NCI-H1417 (cell line): ENCODE data around the gene OOSP1.
"Not testable (repeated sequence)": the region's sequence is repeated elsewhere in the genome, so short reads cannot be mapped to it uniquely, and the experiment has no call there.

Experiments
- DNase-seq, 3 experiments: peaks; one replicate each; lab custom pipeline; 2025; lab: John Stamatoyannopoulos, UW

Gene OOSP1

GRCh38 chr11:59960502-59961381, 22.5 kb downstream of the OOSP1 start:
- DNase-seq = no peak

DNA sequence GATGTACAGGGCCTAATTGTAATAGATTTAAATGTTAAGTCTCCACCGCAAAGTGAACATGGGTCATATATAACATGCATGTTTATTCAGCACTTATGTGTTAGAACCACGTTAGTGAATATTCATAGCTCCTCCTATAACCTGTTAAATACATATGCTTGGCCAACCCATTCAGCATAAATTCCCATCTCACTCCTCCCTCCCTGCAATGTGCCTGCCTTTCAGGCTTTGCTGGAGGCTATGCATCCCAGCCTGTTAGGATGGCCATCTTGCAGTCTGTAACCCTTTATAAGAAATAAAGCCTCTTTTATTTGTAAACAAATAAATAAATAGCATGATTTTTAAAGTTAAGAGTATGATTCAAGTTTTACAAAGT, 23.9 kb downstream of the OOSP1 start:
- DNase-seq = no peak

DNA sequence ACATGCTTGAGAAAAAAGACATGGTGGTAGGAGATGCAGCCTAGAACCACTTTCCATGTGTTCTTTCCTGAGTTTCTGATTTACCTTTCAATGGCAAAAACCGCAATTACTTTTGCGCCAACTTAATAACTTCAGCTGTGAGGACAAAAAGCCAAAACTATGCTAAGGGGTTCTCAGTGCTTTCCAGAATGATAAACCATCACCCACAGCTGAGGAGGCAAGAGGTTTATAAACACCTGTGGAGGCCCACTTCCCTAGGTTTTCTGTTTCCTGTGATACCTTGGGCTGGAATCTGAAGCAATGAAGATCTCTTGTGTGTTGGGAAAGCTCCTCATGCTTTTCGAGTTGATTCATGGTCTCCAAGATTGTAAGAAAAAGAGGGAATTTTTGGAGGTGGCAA, 25.5 kb downstream of the OOSP1 start, which contains the start of gene OOSP4A:
Gene OOSP4A (plus strand): TSS at position 301 of the 400 bp plus-strand sequence. CDS start 0 bp downstream, at position 301.
- no peak for DNase-seq

DNA sequence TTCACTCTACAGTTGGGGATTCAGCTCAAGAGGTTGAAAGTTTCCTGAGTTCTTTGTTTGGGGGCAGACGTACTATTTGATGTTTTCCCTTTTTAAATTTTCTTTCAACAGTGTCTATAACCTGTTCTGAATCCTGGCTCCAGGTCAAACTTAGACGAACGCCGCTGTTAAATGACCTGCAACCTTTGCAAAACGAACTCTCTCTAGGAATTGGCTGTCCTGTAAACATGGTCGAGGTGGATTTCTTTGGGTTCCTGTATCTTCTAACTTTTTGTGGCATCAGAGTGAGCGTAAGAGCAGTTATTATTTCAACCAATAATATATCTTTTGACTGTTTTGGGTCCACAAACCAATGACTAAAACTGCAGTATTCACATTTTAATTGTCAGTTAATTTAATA, 27.2 kb downstream of the OOSP1 start:
- DNase-seq = no peak

GRCh38 chr11:59966201-59966600, 28.0 kb downstream of the OOSP1 start:
- no peak for DNase-seq

- DNase-seq = no peak
These were observed 29.6 kb downstream of the OOSP1 start for GRCh38 chr11:59967677-59968394.

GRCh38 chr11:59968395-59968783, 30.2 kb downstream of the OOSP1 start:
- no peak for DNase-seq

GRCh38 chr11:59973097-59973496, 34.9 kb downstream of the OOSP1 start:
- DNase-seq = no peak

DNA sequence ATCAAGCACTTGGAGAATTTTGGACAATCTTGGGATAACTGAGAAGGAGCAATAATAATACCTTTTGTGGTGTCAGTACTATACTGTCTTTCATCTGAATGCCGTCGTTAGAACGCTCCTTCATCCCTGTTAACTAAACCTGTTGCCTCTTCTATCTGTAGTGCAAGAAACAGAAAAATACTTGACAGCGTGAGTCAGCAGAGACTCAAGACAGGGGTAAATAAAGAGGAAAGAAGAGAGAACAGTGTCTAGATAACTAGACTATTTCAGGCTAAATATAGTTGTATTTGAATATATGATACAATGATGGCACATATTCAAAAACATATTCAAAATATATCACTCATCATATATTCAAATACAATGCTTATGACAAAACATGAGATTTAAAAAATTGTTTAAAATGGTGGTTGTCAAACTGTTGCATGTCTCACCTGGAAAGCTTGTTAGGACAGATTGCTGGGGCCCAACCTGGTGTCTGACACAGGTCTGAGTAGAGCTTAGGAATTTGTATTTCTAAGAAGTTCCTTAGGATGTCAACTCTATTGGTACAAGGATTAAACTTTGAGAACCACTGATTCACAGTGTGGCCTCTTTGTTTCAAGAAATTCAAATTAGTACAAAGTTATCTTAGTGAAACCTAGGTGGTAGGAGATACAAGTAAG, 43.0 kb downstream of the OOSP1 start:
- no peak for DNase-seq

- DNase-seq = not testable (repeated sequence)
These were observed 43.8 kb downstream of the OOSP1 start for GRCh38 chr11:59982037-59982436.

DNA sequence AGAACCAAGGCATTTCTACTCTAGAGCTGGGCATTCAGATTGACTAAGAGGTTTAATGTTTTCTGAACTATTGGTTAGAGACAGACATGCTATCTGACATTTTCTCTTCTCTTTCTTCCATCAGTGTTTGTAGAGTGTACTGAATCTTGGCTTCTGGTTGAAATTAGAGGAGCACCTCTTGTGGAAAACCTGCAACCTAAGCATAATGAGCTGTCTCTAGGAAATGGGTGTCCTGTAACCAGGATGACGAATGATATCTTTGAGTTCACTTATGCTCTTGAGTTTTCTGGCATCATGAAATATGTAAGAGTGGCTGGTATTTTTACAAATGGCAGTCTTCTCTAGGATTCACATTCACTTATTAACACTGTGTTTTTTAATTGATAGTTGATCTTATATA, 45.0 kb downstream of the OOSP1 start:
- no peak for DNase-seq

GRCh38 chr11:59984368-59984767, 46.1 kb downstream of the OOSP1 start:
- DNase-seq = no peak

GRCh38 chr11:59990421-59990820, 52.2 kb downstream of the OOSP1 start:
- DNase-seq = no peak

- no peak for DNase-seq
These were observed 54.2 kb downstream of the OOSP1 start for GRCh38 chr11:59992425-59992824.

GRCh38 chr11:59997800-59998199, 59.6 kb downstream of the OOSP1 start:
- no peak for DNase-seq

DNA sequence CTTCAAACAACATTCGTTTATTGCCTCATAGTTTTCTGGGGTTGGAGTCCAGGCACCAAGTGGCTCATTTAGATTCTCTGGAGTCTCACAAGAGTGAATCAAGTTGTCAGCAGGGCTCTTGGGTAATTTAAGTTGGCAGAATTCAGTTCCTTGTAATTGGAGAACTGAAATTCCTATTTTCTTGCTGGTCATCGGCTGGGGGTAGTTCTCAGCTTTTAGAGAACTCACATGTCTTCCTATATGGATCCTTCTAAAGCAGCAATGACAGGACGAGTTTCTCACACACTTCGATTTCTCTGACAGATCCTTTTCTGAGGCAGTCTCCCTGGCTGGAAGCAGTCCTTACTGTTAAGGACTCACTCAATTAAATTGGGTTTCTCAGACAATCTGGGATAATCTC, 61.5 kb downstream of the OOSP1 start:
- no peak for DNase-seq

DNA sequence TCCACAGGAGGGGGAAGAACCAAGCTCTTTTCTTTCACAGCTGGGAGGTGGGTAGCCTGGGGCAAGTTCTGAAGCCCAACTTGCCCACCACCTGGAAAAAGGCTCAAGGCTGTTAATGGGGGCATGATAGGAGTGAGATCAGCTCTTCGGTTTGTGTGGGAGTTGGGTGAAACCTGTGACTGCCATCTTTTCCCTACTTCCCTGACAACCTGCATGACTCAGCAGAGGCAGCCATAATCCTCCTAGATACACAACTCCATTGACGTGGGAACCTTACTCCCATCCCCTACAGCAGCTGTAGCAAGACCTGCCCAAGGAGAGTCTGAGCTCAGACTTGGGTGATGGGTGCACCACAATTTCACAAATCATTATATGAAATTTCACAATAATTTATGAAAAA, 65.5 kb downstream of the OOSP1 start:
- no peak for DNase-seq

- no peak for DNase-seq
These were observed 67.1 kb downstream of the OOSP1 start for GRCh38 chr11:60005360-60005759.
